Dermis microvascular lymphatic vessel endothelial cell (primary cell): ENCODE measurements around the gene CDKN1A. TPM values are rescaled to one million over a fixed set of nuclear protein-coding genes. Genes with fewer than 3 reads are reported as not detected.
"Not testable (repeated sequence)": the region's sequence is repeated elsewhere in the genome, so short reads cannot be mapped to it uniquely, and the experiment has no call there.

Experiments
- DNase-seq, 2 donors: peaks; one replicate each; pipeline versions ENCODE4 v3.0.0 to v3.0.0-alpha.2; 2010; ENCODE audit warnings: low read depth in 2 of 2
- total RNA-seq: library from RNA; depleted of rRNA; stranded (reverse); fragments of >200 nt; gene quantifications from 2 replicates; pipeline ENCODE4 v1.2.1, GENCODE V29; 2014

CDKN1A gene
- 116 and 156 TPM in 2 replicates for total RNA-seq

GRCh38 chr6:36678488-36679042 is at the start of gene CDKN1A:
CDKN1A (plus strand) TSS chr6:36678714; CDS start chr6:36684102, 5,388 bp downstream.
- DNase-seq, result peak; percentile 68 to 95

- no peak for DNase-seq
These were observed 48.7 kb upstream of the CDKN1A start for GRCh38 chr6:36629784-36630183.

- DNase-seq, result no peak
These were observed 47.0 kb upstream of the CDKN1A start for GRCh38 chr6:36631326-36632011.

- no peak for DNase-seq
These were observed 45.1 kb upstream of the CDKN1A start for GRCh38 chr6:36633370-36633769.

- DNase-seq, result peak; percentile 75 to 88
These were observed 44.6 kb upstream of the CDKN1A start for GRCh38 chr6:36633915-36634314.

- no peak for DNase-seq
These were observed 44.0 kb upstream of the CDKN1A start for GRCh38 chr6:36634317-36635108.

- DNase-seq, result no peak
These were observed 42.2 kb upstream of the CDKN1A start for GRCh38 chr6:36636283-36636682.

- DNase-seq, result no peak
These were observed 41.7 kb upstream of the CDKN1A start for GRCh38 chr6:36636687-36637418.

- no peak for DNase-seq
These were observed 39.9 kb upstream of the CDKN1A start for GRCh38 chr6:36638579-36638978.

- no peak for DNase-seq
These were observed 39.2 kb upstream of the CDKN1A start for GRCh38 chr6:36639171-36639808.

- DNase-seq, result no peak
These were observed 37.0 kb upstream of the CDKN1A start for GRCh38 chr6:36641543-36641942.

GRCh38 chr6:36642913-36643817 is 35.3 kb upstream of the CDKN1A start:
- peak in 1 of 2 donors; percentile 73 for DNase-seq

GRCh38 chr6:36643977-36644376 is 34.5 kb upstream of the CDKN1A start:
- no peak for DNase-seq

GRCh38 chr6:36649086-36649485 is 29.4 kb upstream of the CDKN1A start:
- peak in 1 of 2 donors; percentile 49 for DNase-seq

- DNase-seq, result peak; percentile 31 to 56
These were observed 28.6 kb upstream of the CDKN1A start for GRCh38 chr6:36649701-36650484.

GRCh38 chr6:36650848-36651478 is 27.6 kb upstream of the CDKN1A start:
- DNase-seq, result no peak

- DNase-seq, result no peak
These were observed 26.7 kb upstream of the CDKN1A start for GRCh38 chr6:36651659-36652379.

- DNase-seq, result not testable (repeated sequence)
These were observed 24.0 kb upstream of the CDKN1A start for GRCh38 chr6:36654469-36654868.
